AG04450 (cell line): Measurements from ENCODE around the gene ZSCAN25. TPM values are rescaled to one million over a fixed set of nuclear protein-coding genes. Genes with fewer than 3 reads are reported as not detected.
A peak's percentile ranks its signal among the peaks of the same experiment; 100 is the strongest.

Experiments
- CTCF ChIA-PET: fragments of 300-600, 350-600 bp; formaldehyde crosslinking; extraction: SDS; loops from one replicate; lab custom pipeline; 2022; ENCODE audit warnings: antibody characterized with exemption, inconsistent platforms; lab: Charles Lee
- POLR2A ChIA-PET: fragments of 350-600 bp; formaldehyde crosslinking; extraction: SDS; loops from one replicate; lab custom pipeline; 2021; ENCODE audit warnings: antibody characterized with exemption, inconsistent platforms; lab: Yijun Ruan, JAX
- DNase-seq: peaks from one replicate; pipeline ENCODE4 v3.0.0-alpha.2; 2011; ENCODE audit warnings: low read depth, low spot score
- H3K27ac ChIP-seq: one replicate; pipeline ENCODE4 v1.5.1; 2012; ENCODE audit warnings: low read depth, low read length, control low read depth
- H3K27me3 ChIP-seq: one replicate; pipeline ENCODE4 v1.6.0; 2012; ENCODE audit warnings: low read length; ENCODE audit not compliant: control insufficient read depth, insufficient read depth
- H3K4me3 ChIP-seq: 2 replicates; pipeline ENCODE4 v1.5.1; 2011; ENCODE audit warnings: mild to moderate bottlenecking, low read depth, low read length, control low read depth
- H3K9me3 ChIP-seq: 2 replicates; pipeline ENCODE4 v1.5.1; 2012; ENCODE audit warnings: low read length; ENCODE audit not compliant: control insufficient read depth, insufficient read depth
- CTCF ChIP-seq: IDR thresholded peaks from 2 replicates; pipeline ENCODE4 v1.5.1; 2011; ENCODE audit warnings: low read depth, low read length, control low read depth, inconsistent platforms
- polyA plus RNA-seq: library from polyadenylated mRNA; depleted of rRNA; stranded (reverse); fragments of >200 nt; gene quantifications from 2 replicates; pipeline ENCODE4 v1.2.3, GENCODE V29; 2011

The ZSCAN25 gene
- polyA plus RNA-seq, 1 experiment, result 6.4 TPM

DNA sequence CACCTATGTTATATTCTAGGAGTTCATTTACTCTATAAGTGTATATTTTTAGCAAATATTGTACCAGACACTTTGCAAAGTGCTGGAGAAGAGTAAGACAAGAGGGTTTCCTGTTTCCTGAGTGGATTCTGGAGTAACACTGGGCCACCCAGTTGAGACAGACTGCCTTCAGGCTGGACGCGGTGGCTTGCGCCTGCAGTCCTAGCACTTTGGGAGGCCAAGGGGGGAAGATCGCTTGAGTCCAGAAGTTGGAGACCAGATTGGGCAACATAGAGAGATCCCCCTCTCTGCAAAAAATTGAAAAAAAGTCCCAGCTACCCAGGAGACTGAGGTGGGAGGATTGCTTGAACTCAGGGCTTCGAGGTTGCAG is 772 bp upstream of the ZSCAN25 start:
- H3K9me3 ChIP-seq, result no peaks in the 10 kb centered on the region; the same call in 1 of the 2 replicates
- ChIA-PET CTCF (interaction anchor here (0.7 to 1.5 kb wide), 3 partner anchors 13 to 90 kb away, joined by 3 to 9 read pairs (median 4); no protein-coding TSS in a partner anchor), POLR2A (interaction anchor here (1.3 kb wide), 2 partner anchors 56 to 58 kb away, joined by 3 to 7 read pairs; no protein-coding TSS in a partner anchor)
- peak overlapping the region; percentile 69; the same call in 1 of the 2 replicates for H3K4me3 ChIP-seq
- H3K27me3 ChIP-seq, result no peaks in the 10 kb centered on the region
- no peak for DNase-seq
- no peak for TF ChIP-seq CTCF
- H3K27ac ChIP-seq, result no peak overlapping the region

- ChIA-PET CTCF (no interaction called here), POLR2A (interaction anchor here (1.3 to 1.6 kb wide), 3 partner anchors 12 to 59 kb away, joined by 3 to 7 read pairs (median 5); no protein-coding TSS in a partner anchor)
- DNase-seq, result no peak
Observed at GRCh38 chr7:99617192-99617781, 541 bp downstream of the ZSCAN25 start.

GRCh38 chr7:99618726-99619125 is 2.0 kb downstream of the ZSCAN25 start:
- Histone ChIP-seq H3K4me3 (no peak overlapping the region), H3K27me3 (no peaks in the 10 kb centered on the region), H3K9me3 (no peaks in the 10 kb centered on the region; the same call in 1 of the 2 replicates), H3K27ac (no peak overlapping the region)
- DNase-seq, result no peak
- POLR2A ChIA-PET, result no interaction called here
- CTCF ChIA-PET, result no interaction called here
- no peak for TF ChIP-seq CTCF

More at GRCh38 chr7:99617192-99617781, 541 bp downstream of the ZSCAN25 start:
- H3K4me3 ChIP-seq, result peak overlapping the region; percentile 69
- no peaks in the 10 kb centered on the region; the same call in 1 of the 2 replicates for H3K9me3 ChIP-seq
- no peak for TF ChIP-seq CTCF
- H3K27ac ChIP-seq, result peak overlapping the region; percentile 63
- no peaks in the 10 kb centered on the region for H3K27me3 ChIP-seq

DNA sequence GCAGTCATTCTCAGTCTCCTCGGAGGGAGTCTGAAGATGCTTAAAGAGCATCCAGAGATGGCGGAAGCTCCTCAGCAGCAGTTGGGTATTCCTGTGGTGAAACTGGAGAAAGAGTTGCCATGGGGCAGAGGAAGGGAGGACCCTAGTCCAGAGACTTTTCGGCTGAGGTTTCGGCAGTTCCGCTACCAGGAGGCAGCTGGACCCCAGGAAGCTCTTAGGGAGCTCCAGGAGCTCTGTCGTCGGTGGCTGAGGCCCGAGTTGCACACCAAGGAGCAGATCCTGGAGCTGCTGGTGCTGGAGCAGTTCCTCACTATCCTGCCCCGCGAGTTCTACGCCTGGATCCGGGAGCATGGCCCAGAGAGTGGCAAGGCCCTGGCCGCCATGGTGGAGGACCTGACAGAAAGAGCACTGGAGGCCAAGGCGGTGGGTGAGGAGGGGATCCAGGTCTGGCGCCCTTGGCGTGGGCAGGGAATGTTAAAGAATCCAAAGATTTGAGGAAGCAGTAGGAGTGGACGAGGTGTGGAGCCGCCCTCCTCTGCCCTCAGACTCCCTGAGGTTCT is 2.9 kb downstream of the ZSCAN25 start:
- CTCF ChIA-PET, result no interaction called here
- TF ChIP-seq CTCF, result no peak
- Histone ChIP-seq H3K27me3 (no peaks in the 10 kb centered on the region), H3K9me3 (no peaks in the 10 kb centered on the region; the same call in 1 of the 2 replicates), H3K4me3 (no peak overlapping the region), H3K27ac (no peak overlapping the region)
- POLR2A ChIA-PET, result no interaction called here
- DNase-seq, result no peak

- Histone ChIP-seq H3K4me3 (no peak overlapping the region), H3K27me3 (no peaks in the 10 kb centered on the region), H3K27ac (no peak overlapping the region), H3K9me3 (no peaks in the 10 kb centered on the region)
- POLR2A ChIA-PET, result no interaction called here
- no peak for DNase-seq
- TF ChIP-seq CTCF, result no peak
- CTCF ChIA-PET, result no interaction called here
Observed at GRCh38 chr7:99621271-99621670, 4.5 kb downstream of the ZSCAN25 start.
